ENCODE measurements around the gene SS18L1.

The SS18L1 gene

GRCh38 chr20:62226707-62227590 lies 83.4 kb downstream of the SS18L1 start:
- DNase-seq (ENCODE audit: low spot score), result no peak

- no peak for DNase-seq (ENCODE audit: low spot score)
Measured at GRCh38 chr20:62227591-62227976, 84.0 kb downstream of the SS18L1 start.

GRCh38 chr20:62227977-62228958 lies 84.7 kb downstream of the SS18L1 start:
- no peak for DNase-seq (ENCODE audit: low spot score)

- DNase-seq (ENCODE audit: low spot score), result no peak
Measured at GRCh38 chr20:62228982-62229545, 85.5 kb downstream of the SS18L1 start.

- no peak for DNase-seq (ENCODE audit: low spot score)
Measured at GRCh38 chr20:62229667-62230066, 86.1 kb downstream of the SS18L1 start.

GRCh38 chr20:62230276-62230675 lies 86.7 kb downstream of the SS18L1 start:
- no peak for DNase-seq (ENCODE audit: low spot score)

GRCh38 chr20:62230696-62231095 lies 87.1 kb downstream of the SS18L1 start:
- no peak for DNase-seq (ENCODE audit: low spot score)

GRCh38 chr20:62231292-62231691 lies 87.7 kb downstream of the SS18L1 start:
- DNase-seq (ENCODE audit: low spot score), result no peak
